Immature natural killer cell (primary cell): ENCODE measurements around the gene METRN. TPM values are rescaled to one million over a fixed set of nuclear protein-coding genes. Genes with fewer than 3 reads are reported as not detected.

Experiments
- DNase-seq, 3 donors: peaks; one replicate each; pipeline ENCODE4 v3.0.0; 2022; ENCODE audit warnings: mixed read lengths in 1 of 3
- H3K27ac Mint-ChIP-seq, 6 donors: one replicate each; pipeline ENCODE4 v1.8.0; 2020; ENCODE audit warnings: mixed read lengths in 6 of 6, mild to moderate bottlenecking in 5 of 6, inconsistent platforms in 4 of 6, moderate library complexity in 3 of 6
- H3K27me3 Mint-ChIP-seq, 3 donors: one replicate each; pipeline ENCODE4 v1.8.0; 2020 to 2021; ENCODE audit warnings: low read depth in 3 of 3, mild to moderate bottlenecking in 3 of 3, mixed read lengths in 3 of 3, moderate library complexity in 3 of 3, inconsistent platforms in 1 of 3
- H3K36me3 Mint-ChIP-seq, 3 donors: one replicate each; pipeline ENCODE4 v1.8.0; 2020; ENCODE audit warnings: mixed read lengths in 3 of 3, inconsistent platforms in 2 of 3, mild to moderate bottlenecking in 2 of 3
- H3K4me1 Mint-ChIP-seq, 2 donors: one replicate each; pipeline ENCODE4 v1.8.0; 2020; ENCODE audit warnings: inconsistent platforms in 2 of 2, mild to moderate bottlenecking in 2 of 2, mixed read lengths in 2 of 2, moderate library complexity in 1 of 2
- H3K4me3 Mint-ChIP-seq, 5 donors: one replicate each; pipeline ENCODE4 v1.8.0; 2020; ENCODE audit warnings: mild to moderate bottlenecking in 5 of 5, mixed read lengths in 5 of 5, inconsistent platforms in 3 of 5, moderate library complexity in 3 of 5
- H3K9me3 Mint-ChIP-seq, 6 donors: one replicate each; pipeline ENCODE4 v1.8.0; 2020; ENCODE audit warnings: mild to moderate bottlenecking in 6 of 6, mixed read lengths in 6 of 6, inconsistent platforms in 4 of 6, moderate library complexity in 3 of 6
- polyA plus RNA-seq, 3 donors: library from polyadenylated mRNA; unstranded; fragments of 300-500 nt; fragmentation: Illumina TruSeq; gene quantifications; one replicate each; pipeline ENCODE4 v1.2.3, GENCODE V29; 2021

The METRN gene
- polyA plus RNA-seq, 3 donors from 2014 or later = 29.6 to 61.7 (median 45.4) TPM

GRCh38 chr16:680967-681745, 33.8 kb upstream of the METRN start:
- no peak for DNase-seq
- peak overlapping the region in 4 of 6 donors; percentile 28 to 72 (median 46) for H3K27ac Mint-ChIP-seq
- H3K36me3 Mint-ChIP-seq = peaks cover 0 to 2% (median 0%) of the 10 kb centered on the region in 3 donors
- no peaks in the 10 kb centered on the region for H3K9me3 Mint-ChIP-seq
- H3K4me3 Mint-ChIP-seq = peak overlapping the region; percentile 59 to 73 (median 69)
- H3K27me3 Mint-ChIP-seq = peaks cover 4 to 8% (median 7%) of the 10 kb centered on the region in 3 donors
- H3K4me1 Mint-ChIP-seq = peaks cover 11 to 26% of the 10 kb centered on the region in 2 donors

GRCh38 chr16:681746-682427, 33.0 kb upstream of the METRN start:
- Mint-ChIP-seq H3K9me3 (no peaks in the 10 kb centered on the region), H3K4me3 (peak overlapping the region; percentile 56 to 73 (median 69)), H3K4me1 (peaks cover 11 to 26% of the 10 kb centered on the region in 2 donors), H3K27me3 (peaks cover 4 to 10% (median 6%) of the 10 kb centered on the region in 3 donors), H3K36me3 (peaks cover 0 to 2% (median 0%) of the 10 kb centered on the region in 3 donors), H3K27ac (peak overlapping the region in 3 of 6 donors; percentile 36 to 64 (median 57))
- DNase-seq = no peak

- H3K9me3 Mint-ChIP-seq = no peaks in the 10 kb centered on the region
- DNase-seq = no peak
- peaks cover 11 to 29% of the 10 kb centered on the region in 2 donors for H3K4me1 Mint-ChIP-seq
- peaks cover 4 to 10% (median 5%) of the 10 kb centered on the region in 3 donors for H3K27me3 Mint-ChIP-seq
- H3K4me3 Mint-ChIP-seq = peak overlapping the region; percentile 56 to 73 (median 65)
- H3K27ac Mint-ChIP-seq = peak overlapping the region in 5 of 6 donors; percentile 22 to 75 (median 64)
- peaks cover 0 to 2% (median 0%) of the 10 kb centered on the region in 3 donors for H3K36me3 Mint-ChIP-seq
Measured at GRCh38 chr16:682493-683395, 32.2 kb upstream of the METRN start.

GRCh38 chr16:683396-684070, 31.4 kb upstream of the METRN start:
- DNase-seq = no peak
- H3K4me1 Mint-ChIP-seq = peaks cover 11 to 29% of the 10 kb centered on the region in 2 donors
- peaks cover 0 to 2% (median 0%) of the 10 kb centered on the region in 3 donors for H3K36me3 Mint-ChIP-seq
- H3K27me3 Mint-ChIP-seq = peaks cover 4 to 10% (median 5%) of the 10 kb centered on the region in 3 donors
- peak overlapping the region; percentile 43 to 71 (median 58) for H3K4me3 Mint-ChIP-seq
- H3K27ac Mint-ChIP-seq = peak overlapping the region in 4 of 6 donors; percentile 17 to 70 (median 48)
- H3K9me3 Mint-ChIP-seq = no peaks in the 10 kb centered on the region

- H3K9me3 Mint-ChIP-seq = no peaks in the 10 kb centered on the region
- peak; percentile 96 for DNase-seq
- peak within 1 kb of the TSS; percentile 70 to 83 (median 76) for H3K4me3 Mint-ChIP-seq
- peaks cover 2 to 10% (median 3%) of the 10 kb centered on the region in 3 donors for H3K27me3 Mint-ChIP-seq
- H3K36me3 Mint-ChIP-seq = peaks cover 0 to 2% (median 0%) of the 10 kb centered on the region in 3 donors
- H3K4me1 Mint-ChIP-seq = peaks cover 11 to 32% of the 10 kb centered on the region in 2 donors
- peak within 1 kb of the TSS in 5 of 6 donors; percentile 14 to 86 (median 61) for H3K27ac Mint-ChIP-seq
Measured at GRCh38 chr16:684071-684794, 30.7 kb upstream of the METRN start, which contains the start of gene JMJD8. TSS of gene JMJD8 (minus strand) at chr16:684334. CDS start at chr16:684319, 15 bp downstream.

- H3K36me3 Mint-ChIP-seq = peaks cover 0 to 2% (median 0%) of the 10 kb centered on the region in 3 donors
- H3K27me3 Mint-ChIP-seq = peaks cover 0 to 12% (median 3%) of the 10 kb centered on the region in 3 donors
- no peak for DNase-seq
- H3K4me1 Mint-ChIP-seq = peaks cover 13 to 38% of the 10 kb centered on the region in 2 donors
- peak overlapping the region in 1 of 5 donors; percentile 27 for H3K4me3 Mint-ChIP-seq
- no peaks in the 10 kb centered on the region for H3K9me3 Mint-ChIP-seq
- H3K27ac Mint-ChIP-seq = peak overlapping the region in 1 of 6 donors; percentile 23
Measured at GRCh38 chr16:684961-685696, 29.8 kb upstream of the METRN start.

- Mint-ChIP-seq H3K9me3 (no peaks in the 10 kb centered on the region), H3K4me1 (peaks cover 19 to 43% of the 10 kb centered on the region in 2 donors), H3K4me3 (peak overlapping the region; percentile 23 to 58 (median 47)), H3K27ac (peak overlapping the region in 3 of 6 donors; percentile 59 to 78 (median 64)), H3K36me3 (peaks cover 0 to 2% (median 0%) of the 10 kb centered on the region in 3 donors), H3K27me3 (peaks cover 1 to 12% (median 8%) of the 10 kb centered on the region in 3 donors)
- no peak for DNase-seq
Measured at GRCh38 chr16:685967-686366, 29.0 kb upstream of the METRN start.

GRCh38 chr16:686459-687260, 28.3 kb upstream of the METRN start:
- H3K9me3 Mint-ChIP-seq = no peaks in the 10 kb centered on the region
- DNase-seq = no peak
- no peak overlapping the region for H3K27ac Mint-ChIP-seq
- peaks cover 0 to 2% (median 0%) of the 10 kb centered on the region in 3 donors for H3K36me3 Mint-ChIP-seq
- H3K4me3 Mint-ChIP-seq = peak overlapping the region in 2 of 5 donors; percentile 30 to 33
- peaks cover 16 to 39% of the 10 kb centered on the region in 2 donors for H3K4me1 Mint-ChIP-seq
- H3K27me3 Mint-ChIP-seq = peaks cover 1 to 12% (median 8%) of the 10 kb centered on the region in 3 donors

GRCh38 chr16:687499-687898, 27.4 kb upstream of the METRN start:
- Mint-ChIP-seq H3K27me3 (peaks cover 1 to 13% (median 9%) of the 10 kb centered on the region in 3 donors), H3K4me3 (peak overlapping the region in 1 of 5 donors; percentile 33), H3K4me1 (peaks cover 14 to 35% of the 10 kb centered on the region in 2 donors), H3K36me3 (peaks cover 0 to 1% (median 0%) of the 10 kb centered on the region in 3 donors), H3K27ac (no peak overlapping the region), H3K9me3 (no peaks in the 10 kb centered on the region)
- no peak for DNase-seq

GRCh38 chr16:689175-689897, 25.6 kb upstream of the METRN start:
- H3K36me3 Mint-ChIP-seq = no peaks in the 10 kb centered on the region
- H3K9me3 Mint-ChIP-seq = no peaks in the 10 kb centered on the region
- H3K4me3 Mint-ChIP-seq = peak overlapping the region; percentile 87 to 97 (median 91)
- H3K27me3 Mint-ChIP-seq = peaks cover 6 to 17% (median 7%) of the 10 kb centered on the region in 3 donors
- peaks cover 14 to 34% of the 10 kb centered on the region in 2 donors for H3K4me1 Mint-ChIP-seq
- DNase-seq = no peak
- peak overlapping the region; percentile 76 to 94 (median 90) for H3K27ac Mint-ChIP-seq
